GM19099 (cell line): ENCODE measurements around the gene EIF3D.

Experiments used
- POLR2A ChIP-seq: IDR thresholded peaks from 3 replicates; pipeline ENCODE4 v1.6.1; 2011; ENCODE audit warnings: low read depth; ENCODE audit not compliant: insufficient read length; ENCODE audit errors: extremely low read depth

EIF3D gene, protein sequence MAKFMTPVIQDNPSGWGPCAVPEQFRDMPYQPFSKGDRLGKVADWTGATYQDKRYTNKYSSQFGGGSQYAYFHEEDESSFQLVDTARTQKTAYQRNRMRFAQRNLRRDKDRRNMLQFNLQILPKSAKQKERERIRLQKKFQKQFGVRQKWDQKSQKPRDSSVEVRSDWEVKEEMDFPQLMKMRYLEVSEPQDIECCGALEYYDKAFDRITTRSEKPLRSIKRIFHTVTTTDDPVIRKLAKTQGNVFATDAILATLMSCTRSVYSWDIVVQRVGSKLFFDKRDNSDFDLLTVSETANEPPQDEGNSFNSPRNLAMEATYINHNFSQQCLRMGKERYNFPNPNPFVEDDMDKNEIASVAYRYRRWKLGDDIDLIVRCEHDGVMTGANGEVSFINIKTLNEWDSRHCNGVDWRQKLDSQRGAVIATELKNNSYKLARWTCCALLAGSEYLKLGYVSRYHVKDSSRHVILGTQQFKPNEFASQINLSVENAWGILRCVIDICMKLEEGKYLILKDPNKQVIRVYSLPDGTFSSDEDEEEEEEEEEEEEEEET

DNA sequence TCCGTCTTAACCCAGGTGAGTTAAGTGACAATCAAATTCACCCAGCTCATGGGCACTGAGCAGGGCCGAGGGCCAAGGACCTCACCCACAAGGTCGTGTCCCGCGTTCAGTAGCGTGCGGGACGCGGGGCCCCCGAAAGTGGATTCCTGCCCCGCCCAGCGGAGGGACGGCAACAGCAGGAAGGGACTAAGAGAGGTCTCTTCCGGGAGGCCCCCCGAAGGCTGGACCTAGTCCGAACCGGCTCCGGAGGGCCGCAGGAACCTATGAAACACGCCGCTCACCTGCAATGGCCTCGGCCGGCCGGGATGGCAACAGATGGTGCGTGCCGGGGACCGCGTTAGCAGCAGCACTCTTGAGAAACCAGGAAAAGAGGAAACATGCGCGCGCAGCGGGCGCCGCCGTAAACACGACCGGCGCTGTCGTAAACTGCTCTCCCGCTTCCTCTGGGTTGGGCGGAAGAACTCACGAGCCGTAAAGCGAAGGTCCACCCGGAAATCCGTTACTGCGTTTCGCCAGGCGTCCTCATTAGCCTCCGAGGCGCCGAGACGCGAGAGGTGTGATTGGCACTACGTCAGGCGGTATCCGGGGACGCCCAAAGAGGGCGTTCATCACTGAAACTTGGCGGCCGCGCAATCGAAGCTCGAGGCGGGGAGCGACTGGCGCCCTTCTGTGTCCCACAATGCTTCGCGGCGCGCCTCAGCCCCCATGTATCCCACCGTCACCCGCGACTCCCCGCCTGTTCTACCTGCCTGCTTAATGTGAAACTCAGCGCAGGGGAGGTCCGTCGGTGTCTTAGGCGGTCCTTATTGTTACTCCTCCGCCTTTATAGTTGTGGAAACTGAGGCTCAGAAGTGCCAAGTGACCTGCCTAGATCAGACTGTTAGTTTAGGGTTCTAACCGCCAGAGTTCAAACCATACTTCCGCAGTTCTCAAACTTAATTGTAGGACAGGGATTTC is at the start of gene EIF3D:
TSS of gene EIF3D (minus strand) at position 372 of the 957 bp plus-strand sequence. CDS start 3,045 bp downstream, outside the sequence.
- TF ChIP-seq POLR2A, result peak; percentile 92

DNA sequence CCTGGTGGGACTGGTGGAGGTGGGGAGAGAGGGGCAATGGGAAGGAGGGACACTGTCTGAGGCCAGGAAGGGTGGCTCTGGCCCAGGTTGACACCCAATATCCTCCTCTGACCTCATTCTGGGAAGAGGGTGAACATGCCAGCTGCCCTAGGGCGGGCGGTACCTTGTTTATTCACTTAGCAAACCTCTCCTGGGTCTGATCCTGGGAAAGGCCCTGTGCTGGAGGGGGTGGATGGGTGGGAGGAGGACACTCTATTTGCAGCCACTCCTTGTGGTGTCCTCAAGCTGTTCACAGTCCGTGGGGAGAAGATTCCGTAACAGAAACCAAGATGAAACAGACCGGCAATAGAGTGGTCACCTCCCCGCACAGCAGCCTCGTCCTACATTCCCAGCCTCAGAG is 49.7 kb upstream of the EIF3D start:
- TF ChIP-seq POLR2A, result no peak

DNA sequence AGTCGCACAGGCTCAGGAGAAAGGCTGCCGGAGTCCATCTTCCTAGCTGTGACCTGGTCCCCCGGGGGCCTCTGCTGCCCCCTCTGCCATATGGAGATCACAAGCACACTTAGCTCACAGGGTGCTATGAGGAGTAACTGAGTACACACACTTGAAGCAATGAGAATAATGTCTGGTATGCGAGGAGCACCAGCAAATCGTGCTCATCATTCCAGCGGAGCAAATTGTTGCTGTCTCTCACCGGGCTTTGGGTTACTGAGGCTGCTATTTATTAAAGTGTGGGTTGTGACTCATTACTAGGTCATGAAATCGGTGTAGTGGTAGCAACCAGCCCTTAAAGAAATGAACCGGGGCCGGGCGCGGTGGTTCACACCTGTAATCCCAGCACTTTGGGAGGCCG is 48.1 kb upstream of the EIF3D start:
- TF ChIP-seq POLR2A, result no peak

DNA sequence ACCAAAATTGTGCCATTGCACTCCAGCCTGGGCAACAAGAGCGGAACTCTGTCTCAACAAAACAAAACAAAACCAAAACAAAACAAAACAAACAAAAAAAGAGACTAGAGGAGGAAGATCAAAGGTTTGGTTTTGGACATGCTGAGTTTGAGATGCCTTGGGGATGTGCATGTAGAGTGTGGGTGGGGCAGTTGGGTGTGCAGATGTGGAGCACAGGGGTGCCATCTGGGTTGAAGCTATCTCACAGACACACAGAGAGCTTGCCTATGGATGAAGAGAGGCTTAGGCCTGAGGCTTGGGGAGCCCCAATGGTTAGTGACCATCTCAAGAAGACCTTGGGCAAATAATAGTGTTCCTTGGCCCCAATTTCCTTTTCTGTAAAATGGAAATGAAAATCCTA is 45.8 kb upstream of the EIF3D start:
- no peak for TF ChIP-seq POLR2A

DNA sequence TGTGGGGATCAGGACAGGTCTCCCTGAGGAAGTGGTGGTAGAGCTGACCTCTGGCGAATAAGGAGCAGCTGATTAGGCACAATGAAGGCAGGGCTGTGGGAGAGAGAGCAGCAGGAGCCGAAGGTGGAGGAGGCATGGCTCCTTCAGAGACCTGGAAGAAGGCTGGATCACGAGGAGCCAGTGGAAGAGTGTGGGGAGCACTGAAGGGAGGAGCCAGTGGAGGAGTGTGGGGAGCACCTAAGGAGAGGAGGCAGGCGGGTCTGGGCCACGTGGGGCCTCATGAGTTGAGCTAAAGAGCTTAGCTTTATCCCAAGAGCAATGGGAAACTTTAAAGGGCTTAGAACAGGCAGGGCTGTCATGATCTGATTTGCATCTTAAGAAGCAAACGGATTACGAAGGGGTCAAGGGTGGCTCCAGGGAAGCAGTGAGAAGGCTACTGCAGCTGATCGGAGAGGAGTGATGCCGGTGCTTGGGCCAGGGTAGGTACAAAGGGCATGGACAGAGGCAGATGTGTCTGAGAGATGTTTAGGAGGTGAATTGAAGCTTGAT is 44.9 kb upstream of the EIF3D start:
- no peak for TF ChIP-seq POLR2A

DNA sequence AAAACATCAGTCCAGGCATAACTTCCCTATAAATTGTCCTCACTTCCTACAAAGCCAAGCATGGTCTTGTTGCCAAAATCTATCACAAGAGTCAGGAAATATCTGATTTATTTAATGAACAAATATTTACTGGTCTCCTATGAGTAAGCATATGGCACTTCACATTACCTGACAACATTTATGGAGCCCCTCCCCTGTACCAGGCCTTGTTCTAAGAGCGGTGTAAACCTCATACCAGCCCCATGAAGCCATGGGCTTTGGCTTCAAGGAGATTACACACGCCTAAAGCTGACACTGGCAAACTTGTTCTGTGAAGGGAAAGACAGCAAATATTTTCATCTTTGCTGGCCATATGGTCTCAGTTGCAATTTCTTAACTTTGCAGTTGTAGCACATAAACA is 43.0 kb upstream of the EIF3D start:
- TF ChIP-seq POLR2A, result no peak

DNA sequence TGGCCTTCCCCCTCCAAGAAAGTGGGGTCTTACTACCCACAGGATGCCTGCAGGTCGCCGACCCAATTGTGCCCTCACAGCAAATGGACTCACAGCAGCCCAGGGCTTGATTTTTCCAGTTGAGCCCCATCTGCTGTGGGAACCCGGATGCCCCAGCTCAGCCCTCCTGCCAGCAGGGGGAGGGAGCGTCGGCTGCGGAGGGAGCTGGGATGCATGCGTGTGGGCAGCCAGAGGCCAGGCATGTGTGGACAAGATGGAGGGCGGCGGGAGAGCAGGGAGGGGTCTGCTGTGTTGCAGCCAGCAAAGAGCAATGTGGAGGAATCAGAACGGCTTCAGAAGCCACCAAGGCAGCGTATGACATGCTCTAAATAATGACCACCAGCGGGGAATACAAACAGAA is 41.0 kb upstream of the EIF3D start:
- no peak for TF ChIP-seq POLR2A

DNA sequence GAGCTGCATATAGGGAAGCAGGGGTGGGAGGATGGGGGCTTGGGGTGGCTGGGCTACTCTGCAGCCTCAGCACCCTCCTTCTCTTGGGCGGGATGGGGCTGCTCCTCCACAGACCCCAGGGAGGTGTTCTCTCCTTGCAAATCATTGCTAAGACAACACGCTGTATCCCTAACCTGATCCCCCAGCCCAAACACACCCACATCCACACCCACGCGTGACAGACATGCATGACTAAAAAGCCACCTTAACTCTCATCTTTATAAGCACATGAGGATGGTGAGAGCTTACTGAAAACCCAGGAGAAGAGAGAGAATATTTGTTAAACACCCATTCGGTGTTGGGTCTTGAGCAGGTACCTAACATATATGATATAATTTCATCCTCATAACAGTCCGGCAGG is 39.9 kb upstream of the EIF3D start:
- no peak for TF ChIP-seq POLR2A

DNA sequence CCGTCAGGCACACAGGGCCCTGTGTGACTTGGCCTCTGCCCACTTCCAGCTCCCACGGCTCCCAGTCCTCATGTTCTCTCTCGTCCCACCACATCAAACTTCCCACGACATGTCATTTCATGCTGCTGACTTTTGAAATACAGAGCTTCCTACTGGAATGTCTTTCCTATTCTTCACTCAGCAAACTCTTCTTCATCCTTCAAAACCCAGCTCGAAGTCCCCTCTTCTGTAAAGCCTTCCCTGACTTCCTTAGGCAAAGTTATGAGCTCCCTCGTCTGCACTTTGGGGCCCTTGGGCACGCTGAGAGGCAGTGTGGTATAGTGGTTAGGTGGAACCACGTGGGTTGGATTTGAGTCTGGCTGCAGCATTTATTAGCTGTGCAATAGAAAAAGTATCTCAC is 37.8 kb upstream of the EIF3D start:
- TF ChIP-seq POLR2A, result no peak

DNA sequence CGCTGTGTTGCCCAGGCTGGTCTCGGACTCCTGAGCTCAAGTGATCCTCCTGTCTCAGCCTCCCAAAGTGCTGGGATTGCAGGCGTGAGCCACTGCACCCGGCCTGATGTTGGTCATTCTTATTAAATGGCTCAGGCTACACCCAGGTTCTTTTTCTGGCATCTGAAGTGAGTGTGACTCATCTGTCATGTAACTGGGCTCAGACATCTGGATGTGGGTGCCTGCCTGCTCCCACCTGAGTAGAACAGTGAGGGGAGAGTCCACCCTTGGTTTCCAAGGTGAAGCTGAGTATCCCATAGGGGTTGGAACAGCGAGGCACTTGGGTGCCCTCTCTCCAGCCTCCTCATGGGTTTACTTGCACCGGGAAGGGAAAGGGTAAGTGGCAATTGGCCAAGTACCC is 36.7 kb upstream of the EIF3D start:
- TF ChIP-seq POLR2A, result no peak

DNA sequence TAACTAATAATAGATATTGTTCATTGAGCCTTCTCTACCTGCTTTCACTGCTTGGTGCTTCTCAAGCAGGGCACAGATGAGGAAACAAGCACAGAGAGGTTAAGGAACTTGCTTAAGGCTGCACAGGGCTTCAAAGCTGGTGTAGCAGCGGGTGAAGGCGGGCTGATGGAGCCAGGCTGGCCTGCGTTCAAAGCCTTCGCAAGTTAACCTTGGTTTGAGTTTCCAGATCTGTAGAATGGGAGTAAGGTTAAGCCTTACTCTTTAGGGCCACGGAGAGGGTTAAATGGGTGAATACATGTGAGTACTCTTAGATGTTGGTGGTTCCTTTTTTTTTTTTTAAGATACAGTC is 36.2 kb upstream of the EIF3D start:
- no peak for TF ChIP-seq POLR2A

DNA sequence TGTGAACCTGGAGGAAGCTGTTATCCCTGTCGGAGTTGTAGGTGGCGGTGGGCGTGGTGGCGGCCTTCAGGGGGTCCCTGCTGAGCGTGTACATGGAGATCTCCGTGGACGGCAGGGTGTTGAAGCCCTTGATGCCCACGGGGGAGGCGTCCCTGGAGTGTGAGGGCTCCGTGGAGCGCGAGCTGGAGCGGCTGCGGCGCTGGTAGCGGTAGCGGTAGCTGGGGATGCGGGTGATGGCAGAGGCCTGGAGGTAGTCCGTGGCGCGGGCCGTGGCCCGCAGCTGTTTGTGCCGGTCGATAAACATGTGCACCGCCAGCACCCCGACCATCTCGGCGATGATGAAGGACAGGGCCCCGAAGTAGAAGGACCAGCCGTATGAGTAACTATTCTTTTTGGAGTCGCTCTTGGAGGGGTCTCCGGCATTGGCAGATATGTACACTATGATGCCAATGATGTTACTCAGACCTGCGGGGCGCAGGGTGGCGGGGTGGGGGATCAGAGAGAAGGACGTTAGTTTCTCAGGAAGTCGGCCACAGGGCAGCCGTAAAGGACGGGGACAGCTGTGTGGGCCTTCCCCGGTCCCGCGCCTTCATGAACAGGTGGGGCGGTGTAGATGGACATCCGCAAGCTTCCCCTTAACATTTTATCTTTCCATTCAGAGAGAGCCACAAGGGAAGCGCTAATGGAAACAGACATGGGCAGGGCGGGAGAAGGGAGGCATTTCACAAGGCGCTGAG is 35.6 kb upstream of the EIF3D start:
- TF ChIP-seq POLR2A, result no peak

DNA sequence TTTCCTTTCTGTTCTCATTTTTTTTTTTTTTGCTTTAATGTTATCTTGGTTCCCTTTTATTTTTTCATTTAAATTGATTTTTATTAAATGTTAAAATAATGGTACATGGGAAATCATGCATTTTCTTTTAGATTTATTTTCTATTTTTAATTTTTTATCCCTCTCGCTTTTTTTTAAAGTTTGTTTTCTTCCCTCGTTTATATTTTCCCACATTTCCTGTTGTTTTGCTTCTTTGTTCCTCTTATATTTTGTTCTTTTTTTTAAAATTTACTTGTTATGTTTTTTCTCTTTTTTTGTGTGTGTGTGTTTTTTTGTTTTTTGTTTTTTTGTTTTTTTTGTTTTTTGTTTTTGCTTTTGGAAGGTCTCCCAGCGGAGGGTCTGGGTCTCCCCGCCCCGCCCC is 34.9 kb upstream of the EIF3D start:
- no peak for TF ChIP-seq POLR2A

DNA sequence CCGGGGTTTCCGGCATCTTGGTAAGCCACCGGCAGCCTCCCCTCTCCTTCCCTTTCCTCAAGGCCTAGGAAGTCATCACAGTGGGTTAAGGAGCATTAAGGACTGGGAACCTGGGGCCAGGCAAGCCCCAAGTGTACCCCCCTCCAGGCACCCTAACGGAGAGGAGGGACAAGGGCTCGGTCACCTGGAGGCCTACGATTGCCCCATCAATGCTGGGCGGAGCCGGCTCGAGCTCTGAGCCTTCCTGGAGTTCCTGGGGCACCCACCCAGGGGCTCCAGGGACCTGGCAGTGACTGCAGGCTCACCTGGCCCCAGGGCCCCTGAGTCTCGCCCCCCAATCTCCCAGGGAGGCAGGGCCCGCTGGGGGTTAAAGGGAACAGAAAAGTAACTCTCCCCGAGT is 34.5 kb upstream of the EIF3D start:
- no peak for TF ChIP-seq POLR2A

DNA sequence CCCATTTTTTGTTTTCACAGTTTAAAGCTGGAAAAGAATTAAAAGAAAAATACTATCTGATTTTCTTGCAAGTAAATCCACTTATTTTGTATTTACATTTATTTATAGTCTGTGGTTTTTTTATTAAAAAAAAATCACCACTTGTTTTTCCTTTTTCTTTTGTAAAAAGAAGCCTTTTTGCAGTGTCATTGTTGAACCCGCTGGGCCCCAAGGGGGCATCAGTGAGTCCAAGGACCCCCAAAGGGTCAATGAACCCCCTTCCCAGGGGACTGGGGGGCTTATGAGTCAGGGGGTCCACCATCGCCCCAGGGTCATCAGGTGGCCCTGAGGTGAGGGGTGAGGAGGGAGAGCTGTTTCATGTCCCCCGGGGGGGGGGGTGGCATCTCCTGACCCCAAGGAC is 34.0 kb upstream of the EIF3D start:
- TF ChIP-seq POLR2A, result no peak
